NCI-H510A treated with DMSO at 0.1 percent for 48 hours (cell line): ENCODE data around the gene HEATR5A.
"Not testable (repeated sequence)": the region's sequence is repeated elsewhere in the genome, so short reads cannot be mapped to it uniquely, and the experiment has no call there.

Experiments used
- DNase-seq: peaks from one replicate; lab custom pipeline; 2025; lab: John Stamatoyannopoulos, UW

HEATR5A gene

DNA sequence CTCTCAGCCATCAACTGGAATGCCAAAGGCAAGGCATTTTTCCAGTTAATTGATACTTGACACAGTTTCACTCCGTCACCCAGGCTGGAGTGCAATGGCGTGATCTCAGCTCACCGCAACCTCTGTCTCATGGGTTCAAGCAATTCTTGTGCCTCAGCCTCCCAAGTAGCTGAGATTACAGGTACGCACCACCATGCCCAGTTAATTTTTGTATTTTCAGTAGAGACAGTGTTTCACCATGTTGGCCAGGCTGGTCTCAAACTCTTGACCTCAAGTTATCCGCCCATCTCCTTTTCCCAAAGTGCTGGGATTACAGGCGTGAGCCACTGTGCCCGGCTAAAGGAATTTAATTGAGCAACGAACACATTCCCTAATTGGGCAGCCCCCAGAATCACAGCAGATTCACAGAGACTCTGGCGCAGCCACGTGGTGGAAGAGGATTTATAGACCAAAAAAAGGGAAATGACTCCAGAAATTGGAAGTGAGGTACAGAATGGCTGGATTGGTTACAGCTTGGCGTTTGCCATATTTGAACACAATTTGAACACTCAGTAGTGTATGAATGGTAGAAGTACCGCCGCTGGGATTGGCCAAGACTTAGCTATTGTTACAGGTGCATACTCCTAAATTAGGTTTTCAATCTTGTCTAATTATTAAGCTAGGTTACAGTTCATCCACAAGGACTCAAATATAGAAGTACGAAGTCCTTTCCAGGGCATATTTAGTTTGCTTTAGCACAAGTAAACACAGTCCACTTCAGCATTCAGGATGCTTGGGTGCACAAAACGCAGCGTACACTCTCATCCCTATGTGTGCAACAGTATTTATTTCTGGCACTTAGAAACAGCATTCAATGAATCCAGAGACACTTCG is 162.6 kb downstream of the HEATR5A start:
- DNase-seq, result not testable (repeated sequence)

GRCh38 chr14:31257244-31257553 is 163.2 kb downstream of the HEATR5A start:
- no peak for DNase-seq

DNA sequence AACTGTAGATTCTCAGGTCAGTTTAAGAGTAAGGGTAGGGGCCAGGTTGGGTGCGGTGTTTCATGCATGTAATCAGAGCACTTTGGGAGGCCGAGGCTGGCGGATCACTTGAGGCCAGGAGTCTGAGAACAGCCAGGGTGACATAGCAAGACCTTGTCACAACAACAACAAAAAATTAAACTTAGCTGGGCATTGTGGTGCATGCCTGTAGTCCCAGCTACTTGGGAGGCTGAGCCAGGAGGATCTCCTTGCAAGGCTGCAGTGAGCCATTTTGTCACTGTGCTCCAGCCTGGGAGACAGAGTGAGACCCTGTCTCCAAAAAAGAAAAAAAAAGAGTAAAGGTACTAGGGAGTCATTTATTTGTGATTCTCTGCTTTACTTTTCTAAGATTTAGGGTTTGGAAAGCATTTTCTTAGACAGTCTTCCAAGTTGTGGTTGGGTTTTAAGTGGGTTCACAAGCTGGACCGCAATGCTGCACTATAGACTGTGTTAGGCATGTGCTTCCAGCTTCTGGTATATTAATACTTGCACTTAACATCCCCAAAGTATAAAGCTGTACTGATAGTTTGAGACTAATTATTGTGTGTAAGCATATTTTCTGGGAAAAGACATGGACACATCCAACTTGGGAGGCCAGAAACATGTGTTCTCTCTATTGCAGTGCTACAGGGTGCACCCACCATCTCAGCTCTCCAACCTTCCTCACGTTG is 163.7 kb downstream of the HEATR5A start:
- DNase-seq, result no peak

- DNase-seq, result not testable (repeated sequence)
Observed at GRCh38 chr14:31255918-31256317, 164.4 kb downstream of the HEATR5A start.

DNA sequence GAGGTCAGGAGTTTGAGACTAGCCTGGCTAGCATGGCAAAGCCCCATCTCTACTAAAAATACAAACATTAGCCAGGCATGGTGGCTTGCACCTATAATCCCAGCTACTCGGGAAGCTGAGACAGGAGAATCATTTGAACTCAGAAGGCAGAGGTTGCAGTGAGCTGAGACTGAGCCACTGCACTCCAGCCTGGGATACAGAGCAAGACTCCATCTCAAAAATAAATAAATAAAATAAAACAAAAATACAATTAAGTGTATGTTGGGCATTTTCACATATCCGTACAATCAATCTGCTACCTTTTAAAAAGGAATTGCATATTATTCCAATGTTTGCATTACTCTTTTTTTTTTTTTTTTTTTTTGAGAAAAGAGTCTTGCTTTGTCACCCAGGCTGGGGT is 165.1 kb downstream of the HEATR5A start:
- no peak for DNase-seq

DNA sequence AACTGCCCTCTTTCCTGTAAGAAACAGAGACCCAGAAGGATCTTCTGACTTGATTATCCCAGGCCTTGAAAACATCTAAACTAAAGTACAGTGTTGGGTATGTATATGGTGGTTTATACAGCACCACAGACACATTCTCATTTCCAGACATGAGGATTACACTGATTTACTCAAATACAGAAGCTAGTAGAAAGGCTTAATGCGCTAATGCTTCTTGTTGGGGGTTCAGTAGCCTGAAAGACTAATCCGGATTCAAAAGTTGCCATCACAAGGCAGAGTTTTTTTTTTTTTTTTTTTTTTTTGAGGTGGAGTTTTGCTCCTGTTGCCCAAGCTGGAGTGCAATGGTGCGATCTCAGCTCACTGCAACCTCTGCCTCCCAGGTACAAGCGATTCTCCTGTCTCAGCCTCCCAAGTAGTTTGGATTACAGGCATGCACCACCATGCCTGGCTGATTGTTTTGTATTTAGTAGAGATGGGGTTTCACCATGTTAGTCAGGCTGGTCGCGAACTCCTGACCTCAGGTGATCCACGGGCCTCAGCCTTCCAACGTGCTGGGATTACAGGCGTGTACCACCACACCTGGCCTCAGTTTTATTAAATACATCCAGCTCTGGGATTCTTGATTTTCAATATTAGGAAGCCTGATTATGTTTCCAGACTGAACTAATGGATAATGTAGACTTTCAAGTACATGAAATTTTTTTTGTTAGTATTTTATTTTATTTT is 166.4 kb downstream of the HEATR5A start:
- DNase-seq, result no peak

DNA sequence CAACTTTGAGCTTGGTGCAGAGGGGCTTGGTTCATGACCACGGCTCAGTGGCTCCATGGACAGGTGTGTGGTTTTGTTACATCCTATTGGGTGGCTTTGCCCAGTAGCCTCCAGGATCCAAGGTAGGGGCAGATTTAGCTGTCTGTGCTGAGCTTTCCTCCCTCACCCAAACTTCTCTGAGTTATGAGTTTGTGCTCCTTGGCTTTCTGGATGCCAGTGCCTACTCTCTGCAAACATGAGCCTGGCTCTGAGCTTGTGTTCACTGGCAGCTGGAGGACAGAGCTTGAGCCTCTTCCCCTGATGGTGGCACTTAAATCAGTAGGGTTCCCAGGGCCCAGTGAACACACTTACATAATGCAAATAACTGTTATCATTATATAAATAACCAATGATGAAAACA is 167.5 kb downstream of the HEATR5A start:
- no peak for DNase-seq

DNA sequence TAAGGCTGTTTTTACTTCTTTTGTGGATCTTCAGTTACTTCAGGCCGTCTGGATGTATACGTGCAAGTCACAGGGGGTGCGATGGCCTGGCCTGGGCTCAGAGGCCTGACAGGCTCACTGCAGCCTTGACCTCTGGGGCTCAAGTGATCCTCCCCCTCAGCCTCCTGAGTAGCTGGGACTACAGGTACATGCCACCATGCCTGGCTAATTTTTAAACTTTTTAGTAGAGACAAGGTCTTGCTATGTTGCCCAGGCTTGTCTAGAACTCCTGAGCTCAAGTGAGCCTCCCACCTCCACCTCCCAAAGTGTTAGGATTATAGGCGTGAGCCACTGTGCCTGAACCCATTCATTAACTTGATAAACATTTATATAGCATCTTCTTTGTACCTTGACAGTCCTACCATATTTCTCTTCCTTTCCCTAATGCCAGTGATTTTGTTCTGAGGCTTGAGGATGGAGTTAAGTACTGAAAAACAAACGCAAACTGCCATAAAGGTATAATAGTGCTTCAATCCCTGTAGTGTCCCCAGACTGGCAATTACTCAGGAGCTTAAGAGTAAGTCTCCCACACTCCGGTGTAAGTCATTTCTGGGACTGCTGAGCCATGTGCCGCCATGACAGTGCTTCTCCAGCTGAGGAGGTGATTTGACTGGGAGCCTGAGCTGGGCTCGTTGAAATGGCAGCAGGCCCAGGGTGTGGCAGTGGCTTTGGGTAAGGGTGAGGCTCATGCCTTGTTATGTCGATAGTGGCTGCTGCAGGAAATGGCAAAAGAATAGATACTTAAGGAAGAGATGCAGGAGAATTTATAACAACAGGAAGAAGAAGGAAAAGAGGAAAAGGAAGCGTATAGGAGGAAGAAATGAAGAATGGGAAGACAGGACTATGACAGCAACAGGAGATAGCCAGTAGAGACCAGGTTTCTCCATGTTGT is 169.1 kb downstream of the HEATR5A start:
- no peak for DNase-seq

GRCh38 chr14:31244626-31245025 is 175.7 kb downstream of the HEATR5A start:
- DNase-seq, result no peak

DNA sequence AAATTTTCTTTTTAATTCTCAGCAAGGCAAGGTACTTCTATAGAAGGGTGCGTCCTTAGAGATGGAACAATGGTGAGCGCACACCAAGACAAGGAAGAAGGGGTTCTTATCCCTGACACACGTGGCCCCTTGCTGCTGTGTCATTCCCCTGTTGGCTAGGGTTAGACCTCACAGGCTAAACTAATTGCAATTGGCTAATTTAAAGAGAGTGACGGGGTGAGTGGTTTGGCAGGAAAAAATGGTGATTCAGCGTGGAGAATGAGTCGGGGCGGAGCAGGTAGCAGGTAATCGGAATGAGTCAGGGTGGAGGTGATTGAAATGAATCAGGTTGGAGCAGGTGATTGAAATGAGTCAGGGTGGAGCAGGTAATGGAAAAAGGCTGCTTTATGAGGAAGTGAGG is 176.5 kb downstream of the HEATR5A start:
- no peak for DNase-seq

DNA sequence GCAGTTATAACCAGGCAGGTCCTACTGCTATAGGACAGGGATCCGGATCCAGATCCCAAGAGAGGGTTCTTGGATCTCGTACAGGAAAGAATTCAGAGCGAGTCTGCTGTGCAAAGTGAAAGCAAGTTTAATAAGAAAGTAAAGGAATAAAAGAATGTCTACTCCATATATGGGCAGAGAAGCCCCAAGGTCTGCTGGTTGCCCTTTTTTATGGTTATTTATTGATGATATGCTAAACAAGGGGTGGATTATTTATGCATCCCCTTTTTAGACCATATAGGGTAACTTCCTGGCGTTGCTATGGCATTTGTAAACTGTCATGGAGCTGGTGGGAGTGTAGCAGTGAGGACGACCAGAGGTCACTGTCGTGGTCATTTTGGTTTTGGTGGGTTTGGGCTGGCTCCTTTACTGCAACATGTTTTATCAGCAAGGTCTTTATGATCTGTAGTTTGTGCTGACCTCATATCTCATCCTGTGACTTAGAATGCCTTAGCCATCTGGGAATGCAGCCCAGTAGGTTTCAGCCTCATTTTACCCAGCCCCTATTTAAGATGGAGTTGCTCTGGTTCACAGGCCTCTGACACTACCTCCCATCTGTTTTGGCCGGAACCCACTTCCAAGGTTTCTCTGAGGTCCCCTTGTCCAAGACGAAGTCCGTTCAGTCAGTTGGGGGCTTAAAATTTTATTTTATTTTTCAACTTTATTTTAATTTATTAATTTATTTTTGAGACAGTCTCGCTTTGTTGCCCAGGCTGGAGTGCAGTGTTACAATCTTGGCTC is 178.0 kb downstream of the HEATR5A start:
- DNase-seq, result not testable (repeated sequence)
